NOMO-1 treated with dmso at 0.1 percent for 144 hours (cell line): Measurements from ENCODE around the gene UNC5A.

Experiments used
- DNase-seq: peaks from one replicate; lab custom pipeline; 2025; ENCODE audit not compliant: unreplicated experiment; lab: John Stamatoyannopoulos, UW

The UNC5A gene

DNA sequence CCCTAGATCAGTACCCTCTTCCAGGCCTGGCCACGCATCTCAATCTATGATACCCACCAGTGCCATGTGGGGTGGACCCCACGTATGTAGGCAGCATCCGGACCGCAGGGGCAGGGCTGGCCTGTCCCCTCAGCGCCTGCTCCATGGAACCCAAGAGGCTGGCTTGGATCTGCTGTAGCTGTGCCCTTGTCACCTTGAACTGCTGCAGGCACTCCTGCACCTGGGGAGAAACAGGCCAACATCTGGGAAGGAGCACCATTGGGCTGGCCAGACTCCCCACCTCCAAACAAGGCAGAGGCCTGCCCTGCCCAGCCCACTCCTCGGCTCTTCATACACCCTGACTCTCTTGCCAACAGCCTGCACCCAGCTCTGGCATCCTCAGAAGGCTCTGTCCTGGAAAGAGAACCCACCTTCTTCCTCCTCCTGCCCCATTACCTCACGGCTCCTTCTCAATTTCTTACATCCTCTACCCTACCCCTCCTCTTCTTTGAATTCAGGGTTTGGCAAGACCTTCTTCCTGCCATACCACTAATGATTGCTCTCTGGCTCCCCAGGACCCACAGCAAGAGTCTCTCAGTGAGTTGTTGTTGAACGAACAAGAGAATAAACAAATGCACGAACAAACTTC is 81.1 kb downstream of the UNC5A start:
- DNase-seq, result no peak

DNA sequence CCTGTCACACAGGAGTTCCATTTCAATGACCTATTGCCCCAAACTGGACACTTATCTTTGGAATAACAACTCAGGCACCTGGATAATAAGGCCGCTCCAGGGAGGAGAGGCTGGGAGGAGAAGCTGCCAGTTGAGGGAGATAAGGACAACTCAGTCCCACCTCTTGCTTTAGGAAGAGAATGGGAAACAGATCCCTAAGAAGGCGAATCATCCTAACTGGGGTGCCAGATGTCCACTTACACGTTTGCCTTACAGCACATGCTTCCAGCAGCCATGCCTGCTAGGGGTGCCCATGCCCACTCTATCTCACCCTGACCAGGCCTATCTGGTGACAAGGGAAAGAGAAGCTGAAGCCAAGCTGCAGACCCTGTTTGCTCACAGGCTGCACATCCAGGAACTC is 82.3 kb downstream of the UNC5A start:
- no peak for DNase-seq

DNA sequence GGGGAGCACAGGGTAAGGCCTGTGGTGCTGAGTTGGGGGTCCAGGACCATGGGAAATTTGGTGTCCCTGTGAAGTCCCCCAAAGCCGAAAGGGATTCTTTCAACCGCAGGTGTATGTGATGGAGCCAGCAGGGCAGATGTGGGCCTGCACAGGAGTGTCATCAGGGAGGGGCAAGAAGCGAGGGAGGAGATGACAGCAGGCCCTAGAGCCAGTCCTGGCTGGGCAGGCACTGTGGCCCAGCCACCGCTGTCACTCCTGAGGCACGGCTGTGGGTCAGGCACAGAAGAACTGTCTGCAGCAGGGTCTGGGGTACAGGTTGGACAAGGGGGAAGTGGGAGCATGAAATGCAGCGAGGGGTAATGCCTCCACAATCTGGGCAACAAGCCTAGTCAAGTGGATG is 83.9 kb downstream of the UNC5A start:
- no peak for DNase-seq

DNA sequence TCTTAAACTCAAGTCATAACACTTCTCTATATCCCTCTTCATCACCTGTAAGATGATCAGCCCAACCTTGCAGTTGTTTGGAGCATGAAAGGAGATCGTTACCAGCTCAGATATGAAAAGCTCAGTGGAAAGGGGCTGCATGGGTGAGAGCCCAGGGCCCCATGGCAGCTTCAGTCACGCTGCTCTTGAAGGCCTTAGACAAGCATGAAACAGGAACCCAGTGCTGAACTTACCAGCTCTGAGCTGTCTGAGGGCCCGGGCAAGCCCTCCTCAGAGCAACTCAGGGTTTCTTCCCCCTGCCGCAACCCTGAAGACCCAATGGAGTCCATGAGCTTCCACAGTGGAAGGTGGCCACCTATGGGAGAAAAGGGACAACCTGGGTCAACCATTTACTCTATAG is 85.5 kb downstream of the UNC5A start:
- no peak for DNase-seq

DNA sequence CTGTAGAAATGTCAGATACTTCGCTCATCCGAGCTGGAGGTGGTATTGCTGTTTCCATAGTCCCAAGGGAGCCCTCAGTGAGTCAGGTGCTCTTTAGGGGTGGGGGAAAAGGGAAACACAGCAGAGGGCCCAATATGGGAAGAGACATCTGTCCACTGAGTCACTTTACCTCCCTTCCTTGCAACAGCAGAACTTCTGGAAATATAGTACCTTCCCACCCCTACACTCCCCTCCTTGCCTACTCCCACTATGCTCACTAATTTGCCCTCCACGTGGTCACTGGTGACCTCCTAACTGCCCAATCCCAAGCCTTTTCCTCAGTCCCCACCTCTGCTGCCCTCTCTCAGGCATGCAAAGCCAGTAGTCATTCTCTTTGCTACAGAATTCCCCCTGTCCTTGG is 86.9 kb downstream of the UNC5A start:
- no peak for DNase-seq

DNA sequence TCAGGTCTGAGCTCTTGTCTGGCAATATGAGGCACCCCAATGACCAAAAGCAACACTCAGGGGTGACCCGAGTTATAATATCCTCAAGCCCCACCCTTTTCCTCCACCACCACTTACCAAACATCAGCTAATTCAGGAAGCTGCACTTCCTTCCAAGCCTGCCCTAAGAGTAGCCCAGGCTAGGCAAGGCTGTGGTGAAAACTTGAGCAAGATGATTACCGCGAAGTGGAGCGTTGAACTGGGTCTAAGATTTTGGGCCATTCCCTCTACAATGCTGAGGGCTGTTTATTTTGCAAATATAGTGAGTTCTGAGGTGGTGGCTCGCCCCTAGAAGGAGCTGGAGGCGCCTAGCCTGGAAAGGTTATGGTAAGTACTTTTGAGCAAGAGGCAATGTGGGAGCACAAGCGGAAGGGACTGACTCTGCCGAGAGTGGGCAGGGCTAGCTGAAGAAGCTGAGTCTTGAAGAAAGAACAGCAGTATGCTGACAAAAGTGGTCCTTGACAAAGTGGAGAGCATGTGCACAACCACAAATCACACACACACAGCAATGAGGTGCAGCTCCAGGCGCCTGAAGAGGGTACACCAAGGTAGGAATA is 89.0 kb downstream of the UNC5A start, which contains the start of gene HK3:
Gene HK3 (minus strand): TSS at position 51 of the 596 bp plus-strand sequence. CDS start 3,187 bp downstream, outside the sequence.
- DNase-seq, result peak; percentile 73

DNA sequence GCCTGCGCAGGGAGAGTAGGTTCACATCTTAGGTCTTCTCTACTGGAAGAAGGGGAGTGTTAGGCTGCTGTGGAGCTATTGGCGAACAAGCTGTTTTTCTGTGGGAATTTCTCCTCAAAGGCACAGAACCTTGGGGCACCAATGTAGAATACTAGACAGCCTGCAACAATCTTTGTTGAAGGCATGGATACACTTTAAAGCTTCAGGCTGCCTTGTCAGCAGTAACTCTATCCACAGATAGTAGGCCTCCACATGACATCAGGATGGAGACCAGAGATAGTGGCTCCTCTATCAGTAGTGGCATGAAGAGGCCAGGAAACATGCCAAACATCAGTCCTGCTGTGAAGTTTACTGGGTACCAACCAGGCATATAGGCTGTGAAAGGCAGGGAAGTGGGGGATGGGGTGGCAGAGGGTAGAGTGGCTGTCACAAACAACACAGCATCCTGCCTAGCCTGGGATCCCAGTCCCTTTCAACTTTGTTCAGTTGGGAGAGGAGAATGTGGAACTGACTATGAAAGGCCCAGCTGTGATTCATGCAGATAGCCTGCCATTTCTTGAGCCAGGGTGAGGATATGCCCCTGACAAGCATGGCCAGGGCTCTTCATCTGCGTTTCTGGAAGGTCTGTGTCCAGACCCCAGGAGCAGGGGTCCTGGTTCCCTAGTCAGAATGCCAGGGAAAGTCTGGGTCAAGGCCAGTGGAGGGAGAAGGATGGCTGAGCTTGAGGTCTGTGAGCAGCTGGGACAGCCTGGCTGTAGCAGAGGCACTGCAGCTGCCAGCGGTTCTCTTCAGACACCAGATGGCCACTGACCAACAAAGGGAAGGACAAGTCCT is 89.8 kb downstream of the UNC5A start:
- no peak for DNase-seq

DNA sequence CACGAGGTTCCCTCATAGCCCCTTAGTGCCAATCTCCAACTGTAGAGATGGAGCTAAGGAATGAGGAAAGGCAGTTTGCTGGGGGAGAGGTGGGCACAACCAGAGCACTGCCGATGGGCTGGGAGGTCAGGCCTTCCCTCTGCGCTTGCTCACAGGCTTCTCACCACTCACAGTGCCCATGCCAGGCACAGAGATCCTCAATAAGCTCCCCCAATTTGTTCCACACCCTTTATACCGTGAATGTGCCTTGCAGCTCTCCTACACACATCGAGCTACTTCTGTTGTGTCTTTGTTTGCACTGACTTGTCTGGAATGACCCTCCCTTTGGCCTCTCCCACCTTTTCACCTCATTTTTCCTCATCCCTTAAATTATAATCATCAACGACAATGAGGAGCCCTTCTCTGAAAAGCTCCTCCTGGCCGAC is 90.4 kb downstream of the UNC5A start:
- no peak for DNase-seq

DNA sequence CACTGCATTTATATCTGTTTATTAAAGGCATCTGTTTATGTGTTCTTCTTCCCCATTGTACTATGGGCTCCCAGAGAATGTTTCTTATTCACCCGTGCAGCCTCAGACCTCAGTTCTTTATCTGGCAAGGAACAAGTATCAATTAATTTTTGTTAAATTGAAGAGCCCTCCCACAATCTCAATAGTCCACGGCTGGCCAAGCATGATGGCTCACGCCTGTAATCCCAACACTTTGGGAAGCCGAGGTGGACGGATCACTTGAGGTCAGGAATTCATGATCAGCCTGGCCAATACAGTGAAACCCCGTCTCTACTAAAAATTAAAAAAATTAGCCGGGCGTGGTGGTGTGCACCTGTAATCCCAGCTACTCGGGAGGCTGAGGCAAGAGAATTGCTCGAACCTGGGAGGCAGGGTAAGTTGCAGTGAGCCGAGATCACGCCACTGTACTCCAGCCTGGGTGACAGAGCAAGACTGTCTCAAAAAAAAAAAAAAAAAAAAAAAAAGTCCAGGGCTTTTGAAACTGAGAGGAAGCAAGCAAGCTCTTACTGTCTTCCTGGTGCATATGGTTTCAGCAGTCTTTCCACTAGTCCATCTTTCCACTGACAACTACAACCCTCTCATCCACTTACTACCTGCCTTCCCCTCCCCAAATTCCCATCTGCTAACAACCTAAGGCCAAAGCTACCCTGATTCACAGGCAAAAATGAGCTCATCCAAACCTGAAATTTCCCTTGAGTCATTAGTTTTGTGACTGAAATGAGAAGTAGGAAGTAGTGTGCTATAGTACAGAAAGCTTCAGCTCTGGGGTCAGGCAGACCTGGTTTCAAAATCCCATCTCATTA is 91.1 kb downstream of the UNC5A start:
- peak; percentile 64 for DNase-seq

DNA sequence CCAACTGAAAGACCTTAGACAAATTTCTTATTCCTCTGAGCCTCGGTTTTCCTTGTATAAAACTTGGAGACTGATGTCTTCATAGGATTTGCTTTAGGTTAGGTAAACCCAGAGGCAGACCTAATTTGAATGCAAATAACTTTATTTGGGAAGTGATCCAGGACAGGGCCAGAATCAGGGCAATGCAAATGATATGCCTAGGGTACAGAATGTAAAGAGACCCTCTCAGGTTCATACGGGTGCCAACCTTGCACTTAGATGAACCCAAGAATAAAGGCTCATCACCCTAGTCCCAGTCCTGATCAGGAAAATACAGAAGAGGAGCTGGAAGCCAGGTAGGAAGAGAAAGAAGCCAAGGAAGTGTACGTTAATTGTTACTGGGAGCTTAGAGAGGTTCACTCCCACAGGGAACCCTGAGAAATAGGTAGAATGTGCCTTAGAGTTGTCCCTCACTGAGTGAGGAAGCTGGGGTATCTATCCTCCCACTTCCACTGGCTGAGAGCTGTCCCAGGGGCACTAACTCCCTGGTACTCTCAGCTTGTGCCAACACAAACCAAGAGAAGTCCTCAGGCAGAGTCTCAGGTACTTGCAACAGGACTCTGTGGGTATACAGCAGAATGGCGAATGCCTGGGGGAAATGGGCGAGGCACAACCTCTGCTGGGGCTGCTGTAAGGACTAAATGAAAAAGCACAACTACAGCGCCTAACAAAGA is 91.9 kb downstream of the UNC5A start:
- no peak for DNase-seq

DNA sequence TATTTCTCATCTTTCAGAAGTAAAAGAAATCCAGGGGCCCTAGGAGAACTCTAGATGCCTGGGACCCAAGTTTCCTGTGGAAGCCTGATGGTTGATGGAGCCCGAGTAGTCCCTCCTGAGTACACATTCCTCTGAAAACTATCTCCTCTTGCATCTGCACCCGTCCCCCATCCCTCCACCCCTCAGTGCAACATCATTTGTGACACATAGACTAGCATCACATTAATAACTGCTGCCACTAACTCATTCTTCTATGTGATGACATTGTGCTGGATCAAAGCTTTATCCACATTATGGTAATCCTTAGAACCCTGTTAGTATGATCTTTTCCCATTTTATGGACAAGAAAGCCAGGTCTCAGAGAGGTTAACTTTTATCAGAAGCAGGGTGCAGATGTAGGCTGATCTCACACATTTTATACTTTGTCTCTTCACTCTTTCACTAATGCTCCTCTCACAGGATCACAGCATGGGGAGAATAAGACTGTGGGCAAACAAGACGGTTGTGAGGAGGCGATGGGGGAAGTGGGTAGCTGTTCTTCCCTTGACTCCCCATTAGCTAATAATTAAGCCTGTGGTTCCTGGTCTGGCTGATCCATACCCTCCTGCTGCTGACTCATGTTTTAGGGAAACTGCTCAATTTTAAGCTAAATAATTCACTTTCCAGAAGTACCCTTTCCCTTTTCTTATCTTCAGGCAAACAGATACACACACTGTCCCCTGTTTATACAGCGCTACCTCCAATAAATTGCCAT is 92.7 kb downstream of the UNC5A start:
- DNase-seq, result no peak

DNA sequence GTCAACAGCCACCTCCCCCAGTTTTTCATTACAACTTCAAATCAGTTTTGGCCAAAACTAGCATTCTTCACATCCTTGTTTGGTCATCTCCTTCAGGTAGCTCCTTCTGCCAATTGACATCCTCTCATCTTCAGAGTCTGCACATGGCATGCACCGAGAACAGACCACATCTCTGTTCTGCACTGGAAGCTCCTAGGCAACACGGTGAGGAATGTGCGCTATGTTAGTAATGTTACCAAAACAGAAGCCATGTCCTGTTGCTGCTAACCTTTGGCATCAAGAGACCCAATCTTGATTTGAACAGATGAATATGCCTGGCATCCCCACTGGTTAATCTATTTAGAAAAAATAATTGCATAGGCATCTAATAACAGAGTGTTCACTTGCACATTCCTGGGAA is 93.9 kb downstream of the UNC5A start:
- DNase-seq, result no peak

DNA sequence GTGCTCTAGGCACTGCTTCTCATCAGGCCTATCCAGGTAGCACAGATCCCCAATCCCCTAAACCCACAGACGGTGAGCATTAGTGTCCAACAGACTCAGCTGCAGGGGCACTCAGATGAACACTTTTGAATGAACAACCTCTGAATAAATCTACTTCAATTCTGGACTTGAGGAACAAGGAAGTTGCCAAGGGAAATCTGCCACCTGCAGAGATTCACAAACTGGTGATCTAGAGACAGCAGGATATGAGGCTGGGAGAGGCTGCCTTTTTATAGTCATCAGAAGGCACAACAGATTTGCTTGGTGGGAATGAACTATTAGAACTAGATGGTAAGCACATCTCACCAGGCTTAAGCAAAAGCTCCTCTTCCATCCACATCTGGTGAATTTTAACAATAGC is 95.8 kb downstream of the UNC5A start:
- DNase-seq, result no peak

DNA sequence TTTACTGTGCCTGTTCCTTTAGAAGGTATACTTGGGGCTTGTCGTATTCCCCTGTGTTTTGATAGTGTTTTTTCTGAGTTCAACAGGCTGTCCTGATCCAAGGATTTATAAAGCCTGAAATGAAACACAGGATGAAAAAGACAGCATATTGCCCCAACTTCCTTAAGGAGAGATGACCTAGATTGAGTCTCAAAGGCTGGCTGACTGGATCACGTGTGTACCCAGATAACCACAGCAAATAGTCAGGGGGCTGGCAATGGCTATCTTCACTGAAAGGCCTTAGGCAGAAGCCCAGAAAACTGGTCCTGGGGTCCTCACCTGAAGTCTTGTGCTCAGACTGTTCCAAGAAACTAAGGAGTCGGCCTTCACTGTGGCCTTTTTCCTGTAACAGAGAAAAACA is 96.4 kb downstream of the UNC5A start:
- DNase-seq, result no peak

DNA sequence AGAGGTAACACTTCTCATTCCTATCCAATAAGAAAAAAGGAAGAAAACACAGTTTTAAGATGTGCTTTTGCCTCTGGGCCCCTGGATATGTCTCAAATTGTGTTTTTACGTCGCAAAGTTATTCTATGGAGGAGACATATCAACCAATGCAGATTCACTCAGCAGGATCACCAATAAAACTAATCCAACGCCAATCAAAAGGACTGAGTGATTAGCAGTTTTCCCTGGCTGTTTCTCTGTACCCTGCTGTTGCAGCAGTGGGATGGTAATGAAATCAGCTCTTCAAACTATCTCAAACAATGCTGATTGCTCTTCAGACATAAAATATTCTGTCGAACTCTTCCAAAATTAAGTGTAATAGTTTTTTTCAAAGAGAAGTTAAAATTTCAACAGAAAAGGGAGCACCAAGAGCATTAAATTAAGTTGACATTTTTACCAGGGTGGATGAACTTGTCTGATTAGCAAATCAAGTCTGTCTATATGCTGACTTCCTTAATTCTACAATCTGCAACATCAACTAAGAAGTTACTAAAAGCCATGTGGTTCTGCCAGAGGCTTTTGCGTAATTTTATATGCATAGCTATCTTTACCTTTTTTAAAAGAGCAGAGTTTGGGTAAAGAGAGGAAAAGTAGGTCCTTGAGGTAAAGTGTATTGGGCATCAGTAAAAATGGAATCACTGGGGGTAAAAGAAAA is 98.5 kb downstream of the UNC5A start:
- DNase-seq, result peak; percentile 18

DNA sequence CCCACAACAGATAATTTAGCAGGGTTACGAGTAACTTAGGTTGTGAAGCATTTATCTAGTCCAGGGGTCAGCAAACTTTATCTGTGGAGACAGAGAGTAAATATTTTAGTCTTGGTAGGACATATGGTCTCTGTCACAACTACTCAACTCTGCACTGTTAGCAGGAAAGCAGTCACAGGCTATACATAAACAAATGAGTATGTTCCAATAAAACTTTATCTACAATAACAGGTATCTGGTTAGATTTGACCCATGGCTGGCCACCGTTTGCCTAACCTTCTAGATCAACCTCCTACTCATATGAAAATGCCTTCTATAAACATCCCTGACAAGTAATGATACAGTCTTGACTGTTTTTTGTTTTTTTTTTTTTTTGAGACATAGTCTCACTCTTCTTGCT is 101.8 kb downstream of the UNC5A start:
- no peak for DNase-seq

DNA sequence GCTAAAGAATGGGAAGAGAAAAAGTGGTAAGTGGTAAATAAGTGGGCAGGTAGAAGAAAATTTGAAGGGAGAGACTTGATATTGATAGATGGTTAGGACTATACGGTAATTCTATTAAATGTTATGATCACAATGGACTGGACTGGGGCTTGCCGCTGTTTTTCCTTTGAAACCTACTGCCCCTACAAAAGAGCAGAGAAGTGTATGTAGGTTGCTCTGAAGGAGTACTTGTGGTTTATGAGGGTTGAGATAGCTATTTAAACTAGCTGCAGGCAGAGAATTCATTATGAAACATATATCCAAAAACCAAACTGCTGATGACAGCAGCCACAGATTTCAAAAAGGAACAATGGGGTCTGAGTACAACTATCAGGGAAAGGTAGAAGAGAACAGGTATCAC is 105.5 kb downstream of the UNC5A start:
- no peak for DNase-seq

DNA sequence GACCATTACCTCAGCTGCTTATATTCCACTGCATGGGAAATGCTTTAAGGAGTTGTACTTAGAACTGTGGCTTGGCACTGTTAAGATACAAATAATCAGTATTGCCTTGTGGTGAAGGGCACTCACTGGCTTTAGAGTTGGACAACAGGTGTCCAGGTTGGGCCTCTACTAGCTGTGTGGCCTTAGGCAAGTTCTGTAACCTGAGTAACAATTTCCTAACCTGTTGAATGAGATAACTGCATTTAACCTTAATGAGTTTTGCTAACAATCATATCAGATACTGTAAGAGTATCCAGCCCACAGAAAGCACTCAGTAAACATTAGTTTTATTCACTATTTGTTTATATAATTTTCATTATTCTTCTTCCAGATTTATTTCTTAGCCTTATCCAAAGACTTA is 106.0 kb downstream of the UNC5A start:
- no peak for DNase-seq

DNA sequence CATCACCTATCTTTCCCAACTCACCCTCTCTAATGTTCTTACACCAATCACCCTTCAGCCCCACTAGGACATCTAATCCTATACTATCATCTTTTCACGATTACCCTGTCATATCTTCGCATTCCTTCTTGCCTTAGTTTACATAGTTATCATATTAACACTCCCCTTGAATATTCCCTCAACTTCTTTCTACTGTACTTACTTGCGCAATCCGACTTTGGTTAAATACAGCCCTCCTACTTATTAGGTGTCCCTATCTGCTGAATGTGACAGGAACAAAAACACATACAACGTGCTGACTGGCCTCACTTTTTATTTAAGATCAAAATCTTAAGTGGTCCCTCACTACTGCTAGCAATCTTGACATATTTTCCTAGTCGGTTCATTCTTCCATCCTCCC is 108.3 kb downstream of the UNC5A start:
- DNase-seq, result no peak
